Activated CD4-positive, alpha-beta T cell treated with anti-CD3 and anti-CD28 coated beads, Interleukin-2, amount 50 U/mL, for 48 hours (primary cell): Measurements from ENCODE around the gene TEX11.
"Not testable (repeated sequence)": the region's sequence is repeated elsewhere in the genome, so short reads cannot be mapped to it uniquely, and the experiment has no call there.

Source experiments
- DNase-seq, 2 experiments: peaks; one replicate each; pipeline ENCODE4 v3.0.0-alpha.2; 2020

Gene TEX11

GRCh38 chrX:70755850-70756249 lies 152.7 kb downstream of the TEX11 start:
- DNase-seq = peak; percentile 68 to 75

- DNase-seq = peak; percentile 5 to 6
Observed at GRCh38 chrX:70754169-70754848, 154.2 kb downstream of the TEX11 start.

- DNase-seq = not testable (repeated sequence)
Observed at GRCh38 chrX:70733774-70734173, 174.7 kb downstream of the TEX11 start.

DNA sequence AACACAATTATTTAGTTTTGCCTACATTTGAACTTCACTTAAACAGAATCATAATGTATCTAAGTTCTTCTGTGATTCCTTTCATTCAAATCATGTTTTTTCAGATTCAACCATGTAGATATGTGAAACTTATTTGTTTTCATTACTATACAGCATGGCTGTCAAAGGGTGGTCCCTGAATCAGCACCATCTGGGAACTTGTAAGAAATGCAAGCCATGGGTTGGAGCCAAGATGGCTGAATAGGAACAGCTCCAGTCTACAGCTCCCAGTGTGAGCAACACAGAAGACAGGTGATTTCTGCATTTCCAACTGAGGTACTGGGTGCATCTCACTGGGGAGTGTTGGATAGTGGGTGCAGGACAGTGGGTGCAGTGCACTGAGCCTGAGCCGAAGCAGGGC lies 180.6 kb downstream of the TEX11 start:
- not testable (repeated sequence) for DNase-seq

GRCh38 chrX:70720721-70721120 lies 187.8 kb downstream of the TEX11 start:
- DNase-seq = no peak

GRCh38 chrX:70711336-70711735 lies 197.2 kb downstream of the TEX11 start:
- not testable (repeated sequence) for DNase-seq

DNA sequence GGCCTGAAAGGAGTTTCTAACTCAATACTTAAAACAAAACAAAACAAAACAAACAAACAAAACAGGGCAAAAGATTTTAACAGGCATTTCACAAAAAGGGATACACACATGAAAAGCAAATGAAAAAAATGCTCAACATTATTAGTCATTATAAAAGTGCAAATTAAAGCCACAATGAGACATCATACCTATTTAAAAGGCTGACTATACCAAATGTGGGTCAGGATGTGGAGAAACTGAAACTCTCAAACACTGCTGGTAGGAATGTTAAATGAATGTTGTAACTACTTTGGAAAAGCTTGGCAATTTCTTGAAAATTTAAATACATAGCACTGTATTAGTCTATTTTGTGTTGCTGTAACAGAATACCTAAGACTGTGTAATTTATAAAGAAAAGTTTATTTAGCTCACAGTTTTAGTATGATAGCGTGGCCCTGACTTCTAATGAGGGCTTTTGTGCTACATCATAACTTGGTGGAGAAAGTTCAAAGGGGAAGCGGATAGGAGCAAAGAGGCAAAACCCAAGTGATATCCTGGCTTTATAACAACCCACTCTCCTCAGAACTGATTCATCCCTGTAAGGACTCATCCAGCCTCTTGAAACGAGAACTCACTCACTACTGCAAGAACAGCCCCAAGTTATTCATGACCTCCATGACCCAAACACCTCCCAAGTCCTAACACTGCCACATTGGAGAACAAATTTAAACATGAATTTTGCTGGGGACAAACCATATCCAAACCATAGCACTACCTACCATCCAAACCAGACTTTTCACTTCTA lies 214.0 kb downstream of the TEX11 start:
- DNase-seq = no peak

DNA sequence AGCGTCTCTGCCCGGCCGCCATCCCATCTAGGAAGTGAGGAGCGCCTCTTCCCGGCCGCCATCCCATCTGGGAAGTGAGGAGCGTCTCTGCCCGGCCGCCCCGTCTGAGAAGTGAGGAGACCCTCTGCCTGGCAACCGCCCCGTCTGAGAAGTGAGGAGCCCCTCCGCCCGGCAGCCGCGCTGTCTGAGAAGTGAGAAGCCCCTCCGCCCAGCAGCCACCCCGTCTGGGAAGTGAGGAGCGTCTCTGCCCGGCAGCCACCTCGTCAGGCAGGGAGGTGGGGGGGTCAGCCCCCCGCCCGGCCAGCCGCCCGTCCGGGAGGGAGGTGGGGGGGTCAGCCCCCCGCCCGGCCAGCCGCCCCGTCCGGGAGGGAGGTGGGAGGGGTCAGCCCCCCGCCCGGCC lies 229.1 kb downstream of the TEX11 start:
- DNase-seq = not testable (repeated sequence)

GRCh38 chrX:70675284-70675683 lies 233.2 kb downstream of the TEX11 start:
- no peak for DNase-seq

GRCh38 chrX:70672326-70672725 lies 236.2 kb downstream of the TEX11 start:
- DNase-seq = no peak

DNA sequence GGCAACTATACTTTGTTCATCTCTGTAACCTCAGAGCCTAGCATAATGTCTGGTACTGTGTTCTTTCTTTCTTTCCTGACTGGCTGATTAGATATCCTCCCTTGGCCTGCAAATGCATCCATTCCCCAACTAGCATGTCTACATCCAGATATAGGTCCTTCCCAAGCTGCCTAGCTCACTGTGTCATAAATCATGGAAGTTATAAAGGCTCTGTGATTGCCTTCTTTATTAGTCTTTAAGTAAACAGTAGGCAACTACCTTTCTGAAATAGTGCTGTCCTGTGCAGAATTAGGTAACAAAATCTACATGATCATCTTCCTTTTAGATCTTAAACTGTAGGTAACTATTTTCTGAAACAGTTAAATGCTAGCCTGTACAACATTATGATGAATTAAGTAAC lies 239.4 kb downstream of the TEX11 start:
- no peak for DNase-seq

DNA sequence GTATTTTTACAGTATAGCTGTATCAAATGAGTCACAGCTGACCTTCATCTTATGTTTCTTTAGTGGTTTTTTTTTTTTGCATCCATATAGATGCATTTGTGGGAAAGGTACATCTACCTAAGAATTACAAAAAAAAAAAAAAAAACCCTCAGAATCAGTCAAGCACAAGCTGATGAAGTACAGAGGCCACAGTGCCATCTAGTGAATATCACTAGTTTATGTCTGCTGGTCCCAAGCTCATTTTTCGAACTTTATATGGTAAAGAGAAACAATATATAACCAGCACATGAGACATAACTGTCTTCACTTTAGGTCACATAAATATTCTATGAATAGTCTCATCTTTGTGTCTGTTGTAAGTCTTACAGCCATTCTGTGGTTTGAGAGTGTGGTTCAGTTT lies 243.8 kb downstream of the TEX11 start:
- DNase-seq = no peak

DNA sequence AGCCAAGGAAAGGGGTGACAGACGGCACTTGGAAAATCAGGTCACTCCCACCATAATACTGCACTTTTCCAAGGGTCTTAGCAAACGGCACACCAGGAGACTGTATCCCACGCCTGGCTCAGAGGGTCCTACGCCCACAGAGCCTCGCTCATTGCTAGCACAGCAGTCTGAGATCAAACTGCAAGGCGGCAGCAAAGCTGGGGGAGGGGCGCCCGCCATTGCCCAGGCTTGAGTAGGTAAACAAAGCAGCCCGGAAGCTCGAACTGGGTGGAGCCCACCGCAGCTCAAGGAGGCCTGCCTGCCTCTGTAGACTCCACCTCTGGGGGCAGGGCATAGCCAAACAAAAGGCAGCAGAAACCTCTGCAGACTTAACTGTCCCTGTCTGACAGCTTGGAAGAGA lies 247.4 kb downstream of the TEX11 start:
- not testable (repeated sequence) for DNase-seq

DNA sequence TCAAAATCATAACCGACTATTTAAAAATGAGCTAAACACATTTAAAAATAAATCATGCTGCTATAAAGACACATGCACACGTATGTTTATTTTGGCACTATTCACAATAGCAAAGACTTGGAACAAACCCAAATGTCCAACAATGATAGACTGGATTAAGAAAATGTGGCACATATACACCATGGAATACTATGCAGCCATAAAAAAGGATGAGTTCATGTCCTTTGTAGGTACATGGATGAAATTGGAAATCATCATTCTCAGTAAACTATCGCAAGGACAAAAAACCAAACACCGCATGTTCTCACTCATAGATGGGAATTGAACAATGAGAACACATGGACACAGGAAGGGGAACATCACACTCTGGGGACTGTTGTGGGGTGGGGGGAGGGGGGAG lies 251.0 kb downstream of the TEX11 start:
- DNase-seq = not testable (repeated sequence)

DNA sequence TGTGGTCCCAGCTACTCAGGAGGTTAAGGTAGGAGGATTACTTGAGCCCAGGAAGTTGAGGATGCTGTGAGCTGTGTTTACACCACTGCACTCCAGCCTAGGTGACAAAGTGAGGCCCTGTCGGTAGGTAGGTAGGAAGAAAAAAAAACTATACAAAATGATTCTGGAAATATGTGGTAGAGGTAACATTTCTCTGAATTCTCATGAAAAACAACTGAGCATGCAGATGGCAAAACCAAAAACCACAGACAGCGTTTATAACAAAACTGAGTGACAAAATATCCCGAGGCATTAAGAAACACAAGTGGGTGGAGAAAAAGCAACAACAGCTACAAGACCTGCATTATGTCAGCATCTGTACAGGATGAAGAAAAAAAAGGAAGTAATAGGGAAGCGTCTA lies 252.2 kb downstream of the TEX11 start:
- DNase-seq = no peak

GRCh38 chrX:70647910-70648309 lies 260.6 kb downstream of the TEX11 start:
- not testable (repeated sequence) for DNase-seq

DNA sequence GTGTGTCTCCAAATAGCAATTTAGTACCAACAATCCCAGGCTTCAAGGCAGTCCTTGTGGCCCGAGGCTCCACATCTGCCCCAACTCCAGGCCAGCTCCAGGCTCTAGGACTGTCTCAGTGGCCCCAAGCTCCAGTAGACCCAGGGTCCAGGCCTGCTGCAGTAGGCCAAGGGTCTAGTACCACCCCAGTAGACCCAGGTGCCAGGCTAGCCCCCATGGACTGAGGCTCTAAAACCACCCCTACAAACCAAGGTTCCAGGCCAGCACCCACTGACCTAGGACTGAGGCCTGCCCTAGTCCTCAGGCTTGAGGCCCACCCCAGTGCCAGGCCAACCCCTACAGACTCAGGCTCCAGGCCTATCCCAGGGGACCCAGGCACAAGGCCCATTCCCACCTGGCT lies 272.3 kb downstream of the TEX11 start:
- no peak for DNase-seq

DNA sequence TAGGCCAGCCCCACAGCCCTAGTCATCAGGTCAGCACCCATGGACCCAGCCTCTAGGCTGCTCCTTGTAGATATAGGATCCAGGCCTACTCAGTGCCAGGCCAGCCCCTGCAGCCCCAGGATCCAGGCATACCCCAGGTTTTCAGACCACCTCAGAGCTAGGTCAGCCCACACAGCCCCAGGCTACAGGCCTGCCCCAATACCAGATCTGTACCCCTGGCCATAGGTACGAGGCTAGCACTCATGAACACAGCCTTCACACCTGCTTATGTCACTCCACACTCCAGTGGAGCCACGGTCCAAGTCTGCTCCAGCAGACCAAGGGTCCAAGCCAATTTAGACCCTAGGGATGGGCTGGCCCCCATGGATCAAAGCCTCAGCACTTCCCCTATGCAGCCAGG lies 272.8 kb downstream of the TEX11 start:
- DNase-seq = no peak

DNA sequence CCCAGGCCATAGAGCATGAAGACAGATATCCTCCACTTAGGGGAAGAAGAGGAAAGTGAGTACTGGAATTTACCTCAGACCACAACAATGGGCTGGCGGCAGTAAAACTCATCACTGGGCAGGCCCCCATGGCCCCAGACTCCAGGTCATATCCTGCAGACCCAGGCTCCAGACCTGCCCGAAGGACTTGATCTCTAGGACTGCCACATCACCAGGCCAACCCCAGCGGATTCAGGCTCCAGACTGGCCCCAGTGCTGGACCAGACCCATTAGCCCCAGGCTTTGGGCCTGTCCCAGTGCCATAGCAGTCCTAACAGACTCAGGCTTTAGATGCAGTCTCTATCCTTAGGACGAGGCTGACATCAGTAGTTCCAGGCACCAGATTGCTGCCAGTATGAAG lies 273.3 kb downstream of the TEX11 start:
- no peak for DNase-seq

DNA sequence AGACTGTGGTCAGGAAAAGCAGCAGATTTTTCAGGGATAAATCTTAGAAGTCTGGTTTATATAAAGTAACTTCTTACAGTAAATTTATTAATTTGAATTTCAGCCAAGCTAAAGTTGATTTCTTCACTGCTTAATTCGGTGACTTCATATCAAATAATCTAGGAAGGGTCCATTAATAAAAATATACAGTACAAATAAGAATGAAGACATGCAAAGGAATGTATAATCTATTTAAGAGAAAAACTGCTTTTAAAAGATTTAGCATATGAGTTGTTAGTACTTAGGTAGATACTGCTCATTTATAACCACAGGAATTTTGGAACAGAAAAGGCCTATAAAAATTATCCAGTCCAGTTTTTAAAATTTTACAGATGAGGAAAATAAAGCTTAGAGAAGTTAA lies 286.8 kb downstream of the TEX11 start:
- no peak for DNase-seq

DNA sequence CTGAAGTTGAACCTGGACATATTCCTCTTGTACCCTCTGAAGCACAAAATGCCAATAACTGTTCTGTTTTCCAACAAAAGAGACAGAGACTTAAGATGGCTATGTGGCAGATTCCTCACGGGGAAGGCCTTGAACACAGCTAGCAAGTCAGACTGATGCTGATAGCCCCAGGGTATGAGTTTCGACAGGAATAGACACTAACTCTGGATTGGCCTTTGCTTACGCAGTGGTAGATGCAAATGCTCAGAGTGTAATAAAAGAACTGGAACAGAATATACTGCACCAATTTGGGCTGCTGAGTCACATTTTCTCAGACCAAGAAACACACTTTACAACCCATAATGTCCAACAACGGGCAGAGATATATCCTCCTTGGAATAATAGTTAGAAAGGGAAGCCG lies 290.0 kb downstream of the TEX11 start:
- no peak for DNase-seq

DNA sequence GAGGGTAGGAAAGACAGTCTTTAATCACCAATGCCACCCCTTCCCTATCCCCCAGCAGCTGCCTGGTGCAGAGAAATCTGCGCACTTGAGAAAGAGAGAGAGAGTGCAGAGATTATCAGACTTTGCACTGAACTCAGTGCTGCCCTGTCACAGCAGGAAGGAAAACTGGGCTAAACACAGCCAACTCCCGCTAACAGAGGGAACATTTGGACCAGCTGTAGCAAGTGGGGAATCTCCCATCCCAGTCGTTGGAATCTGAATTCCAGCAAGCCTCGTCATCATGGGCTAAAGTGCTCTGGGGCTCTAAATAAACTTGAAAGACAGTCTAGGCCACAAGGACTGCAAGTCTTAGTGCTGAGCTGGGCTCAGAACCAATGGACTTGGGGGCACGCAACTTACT lies 295.2 kb downstream of the TEX11 start:
- DNase-seq = no peak

GRCh38 chrX:70605352-70605751 lies 303.2 kb downstream of the TEX11 start:
- no peak for DNase-seq

GRCh38 chrX:70592091-70592490 lies 316.4 kb downstream of the TEX11 start:
- DNase-seq = peak; percentile 18 to 37

GRCh38 chrX:70587158-70587557 lies 321.4 kb downstream of the TEX11 start:
- not testable (repeated sequence) for DNase-seq
